ENCODE results near the gene PORCN.
A peak's percentile ranks its signal among the peaks of the same experiment; 100 is the strongest.

The PORCN gene

DNA sequence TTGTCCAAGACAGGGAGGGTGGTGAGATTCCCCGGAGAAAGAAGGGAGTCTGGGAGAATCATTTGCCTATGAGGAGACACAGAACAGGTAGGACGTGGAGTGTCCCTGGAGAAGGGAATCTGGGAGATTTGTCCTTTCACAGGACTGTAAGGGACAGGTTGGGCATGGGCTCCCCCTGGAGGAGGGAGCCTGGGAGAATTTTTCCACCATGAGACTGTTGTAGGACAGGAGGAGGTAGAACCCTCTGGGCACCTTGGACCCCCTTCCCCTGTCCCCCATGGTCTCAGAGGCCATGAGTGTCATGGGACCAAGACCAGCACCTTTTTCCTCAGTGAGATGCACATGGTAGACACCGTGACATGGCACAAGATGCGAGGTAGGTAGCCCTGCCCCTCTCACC, 2.8 kb downstream of the PORCN start:
- no peaks in the 10 kb centered on the region for H3K27me3 ChIP-seq (ENCODE audit: insufficient read depth, poor library complexity, severe bottlenecking)
- no peak for DNase-seq (ENCODE audit: low spot score)
- ATAC-seq (ENCODE audit: low read depth): no peak
- peaks cover 10% of the 10 kb centered on the region for H3K4me1 ChIP-seq (ENCODE audit: insufficient read depth, poor library complexity, severe bottlenecking)
- H3K27ac ChIP-seq (ENCODE audit: poor library complexity, severe bottlenecking): peak overlapping the region; percentile 58
- peaks cover 41% of the 10 kb centered on the region for H3K36me3 ChIP-seq (ENCODE audit: low read depth)
- H3K9me3 ChIP-seq (ENCODE audit: severe bottlenecking): no peaks in the 10 kb centered on the region
- TF ChIP-seq, protein P1, sequence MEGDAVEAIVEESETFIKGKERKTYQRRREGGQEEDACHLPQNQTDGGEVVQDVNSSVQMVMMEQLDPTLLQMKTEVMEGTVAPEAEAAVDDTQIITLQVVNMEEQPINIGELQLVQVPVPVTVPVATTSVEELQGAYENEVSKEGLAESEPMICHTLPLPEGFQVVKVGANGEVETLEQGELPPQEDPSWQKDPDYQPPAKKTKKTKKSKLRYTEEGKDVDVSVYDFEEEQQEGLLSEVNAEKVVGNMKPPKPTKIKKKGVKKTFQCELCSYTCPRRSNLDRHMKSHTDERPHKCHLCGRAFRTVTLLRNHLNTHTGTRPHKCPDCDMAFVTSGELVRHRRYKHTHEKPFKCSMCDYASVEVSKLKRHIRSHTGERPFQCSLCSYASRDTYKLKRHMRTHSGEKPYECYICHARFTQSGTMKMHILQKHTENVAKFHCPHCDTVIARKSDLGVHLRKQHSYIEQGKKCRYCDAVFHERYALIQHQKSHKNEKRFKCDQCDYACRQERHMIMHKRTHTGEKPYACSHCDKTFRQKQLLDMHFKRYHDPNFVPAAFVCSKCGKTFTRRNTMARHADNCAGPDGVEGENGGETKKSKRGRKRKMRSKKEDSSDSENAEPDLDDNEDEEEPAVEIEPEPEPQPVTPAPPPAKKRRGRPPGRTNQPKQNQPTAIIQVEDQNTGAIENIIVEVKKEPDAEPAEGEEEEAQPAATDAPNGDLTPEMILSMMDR (IDR thresholded peaks at IDR 0.05; ENCODE audit: poor library complexity, severe bottlenecking): peak; percentile 36
- no peak overlapping the region for H3K4me3 ChIP-seq (ENCODE audit: severe bottlenecking)

DNA sequence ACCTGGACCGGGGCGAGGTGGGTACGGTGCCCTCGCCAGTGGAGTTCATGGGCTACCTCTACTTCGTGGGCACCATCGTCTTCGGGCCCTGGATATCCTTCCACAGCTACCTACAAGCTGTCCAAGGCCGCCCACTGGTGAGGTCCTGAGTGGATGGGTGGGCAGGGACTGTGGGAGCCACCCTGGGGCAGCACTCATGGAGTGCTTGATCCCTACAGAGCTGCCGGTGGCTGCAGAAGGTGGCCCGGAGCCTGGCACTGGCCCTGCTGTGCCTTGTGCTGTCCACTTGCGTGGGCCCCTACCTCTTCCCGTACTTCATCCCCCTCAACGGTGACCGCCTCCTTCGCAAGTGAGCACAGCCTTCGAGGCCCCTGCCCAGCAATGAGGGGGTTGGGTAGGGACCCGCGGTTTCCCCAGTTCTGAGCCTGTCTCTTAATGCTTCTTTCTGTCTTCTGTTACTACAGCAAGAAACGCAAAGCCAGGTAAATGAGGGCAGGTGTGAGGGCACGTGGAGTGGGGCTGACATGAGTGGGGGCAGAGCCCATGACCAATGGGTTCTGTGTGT, 3.7 kb downstream of the PORCN start:
- no peak for ATAC-seq (ENCODE audit: low read depth)
- Histone ChIP-seq H3K27me3 (ENCODE audit: insufficient read depth, poor library complexity, severe bottlenecking) (no peaks in the 10 kb centered on the region), H3K36me3 (ENCODE audit: low read depth) (peaks cover 41% of the 10 kb centered on the region), H3K9me3 (ENCODE audit: severe bottlenecking) (no peaks in the 10 kb centered on the region), H3K4me3 (ENCODE audit: severe bottlenecking) (no peak overlapping the region), H3K4me1 (ENCODE audit: insufficient read depth, poor library complexity, severe bottlenecking) (peaks cover 10% of the 10 kb centered on the region), H3K27ac (ENCODE audit: poor library complexity, severe bottlenecking) (peak overlapping the region; percentile 28)
- no peak for DNase-seq (ENCODE audit: low spot score)
- TF ChIP-seq, protein P1 (IDR thresholded peaks at IDR 0.05; ENCODE audit: poor library complexity, severe bottlenecking): no peak

DNA sequence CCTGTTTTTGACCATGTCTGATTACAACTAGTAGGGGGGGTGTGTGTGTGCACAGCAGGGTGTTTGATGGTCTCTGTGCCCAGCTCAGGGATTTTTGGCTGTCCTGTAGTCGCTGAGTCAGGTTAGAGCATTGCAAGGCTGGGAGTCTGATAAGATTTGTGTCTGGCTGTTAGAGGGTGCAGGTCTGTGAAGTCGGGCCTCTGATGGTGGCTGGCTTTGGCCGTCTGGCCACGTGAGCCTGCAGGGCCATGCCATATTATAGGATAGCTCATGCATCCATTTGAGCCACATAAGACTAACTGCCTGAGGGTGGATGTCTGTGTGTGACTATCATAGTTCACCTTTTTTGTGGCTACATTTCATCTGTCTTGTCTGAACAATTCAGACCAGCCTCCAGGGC, 4.9 kb downstream of the PORCN start:
- no peak overlapping the region for H3K4me3 ChIP-seq (ENCODE audit: severe bottlenecking)
- ATAC-seq (ENCODE audit: low read depth): no peak
- TF ChIP-seq, protein P1 (IDR thresholded peaks at IDR 0.05; ENCODE audit: poor library complexity, severe bottlenecking): no peak
- peaks cover 10% of the 10 kb centered on the region for H3K4me1 ChIP-seq (ENCODE audit: insufficient read depth, poor library complexity, severe bottlenecking)
- no peaks in the 10 kb centered on the region for H3K9me3 ChIP-seq (ENCODE audit: severe bottlenecking)
- DNase-seq (ENCODE audit: low spot score): no peak
- no peaks in the 10 kb centered on the region for H3K27me3 ChIP-seq (ENCODE audit: insufficient read depth, poor library complexity, severe bottlenecking)
- peaks cover 41% of the 10 kb centered on the region for H3K36me3 ChIP-seq (ENCODE audit: low read depth)
- peak overlapping the region; percentile 28 for H3K27ac ChIP-seq (ENCODE audit: poor library complexity, severe bottlenecking)

DNA sequence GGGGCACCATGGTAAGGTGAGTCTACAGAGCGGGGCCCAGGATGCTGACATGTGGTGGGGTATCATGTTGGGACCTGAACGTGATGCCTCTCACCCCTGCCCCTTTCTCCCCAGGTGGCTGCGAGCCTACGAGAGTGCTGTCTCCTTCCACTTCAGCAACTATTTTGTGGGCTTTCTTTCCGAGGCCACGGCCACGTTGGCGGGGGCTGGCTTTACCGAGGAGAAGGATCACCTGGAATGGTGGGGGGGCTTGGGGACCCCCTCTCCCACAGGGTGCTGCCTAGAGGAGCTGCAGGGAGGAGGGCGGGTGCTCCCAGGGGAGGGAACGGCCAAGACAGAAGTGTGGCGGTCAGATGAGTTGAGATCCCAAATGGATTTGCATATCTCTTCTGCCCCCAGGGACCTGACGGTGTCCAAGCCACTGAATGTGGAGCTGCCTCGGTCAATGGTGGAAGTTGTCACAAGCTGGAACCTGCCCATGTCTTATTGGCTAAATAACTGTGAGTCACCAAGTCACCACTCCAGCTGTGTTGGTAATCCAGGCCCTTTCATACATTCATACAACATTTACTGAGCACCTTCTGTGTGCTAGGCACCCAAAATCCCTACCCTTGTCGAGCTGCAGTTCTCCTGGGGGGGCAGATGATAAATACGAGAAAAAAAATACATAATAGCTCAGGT, 5.5 kb downstream of the PORCN start:
- ATAC-seq (ENCODE audit: low read depth) (no peak), DNase-seq (ENCODE audit: low spot score) (no peak)
- TF ChIP-seq, protein P1 (IDR thresholded peaks at IDR 0.05; ENCODE audit: poor library complexity, severe bottlenecking): no peak

DNA sequence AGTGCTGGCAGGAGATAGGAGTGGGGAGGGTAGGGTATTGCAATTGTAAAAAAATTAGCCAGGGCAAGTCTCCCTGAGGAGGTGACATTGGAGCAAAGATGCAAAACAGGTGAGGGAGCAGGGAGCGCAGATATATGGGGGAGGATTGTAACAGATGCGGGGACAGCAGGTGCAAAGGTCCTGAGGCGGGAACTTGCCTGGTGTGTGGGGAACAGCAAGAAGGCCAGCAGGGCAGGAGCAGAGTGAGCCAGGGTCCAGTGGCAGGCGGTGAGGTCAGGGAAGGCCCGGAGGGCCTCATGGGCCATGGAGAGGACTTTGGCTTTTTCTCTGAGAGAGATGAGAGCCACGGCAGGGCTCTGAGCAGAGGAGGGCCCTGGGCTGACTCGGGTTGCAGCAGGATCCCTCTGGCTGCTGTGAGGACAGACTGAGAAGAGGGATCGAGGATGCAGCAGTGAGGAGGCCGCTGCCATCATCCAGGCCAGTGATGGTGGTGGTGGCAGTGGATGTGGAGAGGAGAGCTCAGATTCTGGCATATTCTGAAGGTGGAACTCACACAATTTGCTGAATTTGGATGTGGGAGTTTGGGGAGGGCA, 6.2 kb downstream of the PORCN start:
- Histone ChIP-seq H3K27ac (ENCODE audit: poor library complexity, severe bottlenecking) (peak overlapping the region; percentile 28), H3K27me3 (ENCODE audit: insufficient read depth, poor library complexity, severe bottlenecking) (no peaks in the 10 kb centered on the region), H3K4me3 (ENCODE audit: severe bottlenecking) (no peak overlapping the region), H3K9me3 (ENCODE audit: severe bottlenecking) (no peaks in the 10 kb centered on the region), H3K36me3 (ENCODE audit: low read depth) (peaks cover 41% of the 10 kb centered on the region), H3K4me1 (ENCODE audit: insufficient read depth, poor library complexity, severe bottlenecking) (peaks cover 10% of the 10 kb centered on the region)
- DNase-seq (ENCODE audit: low spot score) (no peak), ATAC-seq (ENCODE audit: low read depth) (no peak)
- TF ChIP-seq, protein P1 (IDR thresholded peaks at IDR 0.05; ENCODE audit: poor library complexity, severe bottlenecking): no peak

More for the DNA sequence above, 5.5 kb downstream of the PORCN start:
- peak overlapping the region; percentile 28 for H3K27ac ChIP-seq (ENCODE audit: poor library complexity, severe bottlenecking)
- H3K36me3 ChIP-seq (ENCODE audit: low read depth): peaks cover 41% of the 10 kb centered on the region
- no peaks in the 10 kb centered on the region for H3K27me3 ChIP-seq (ENCODE audit: insufficient read depth, poor library complexity, severe bottlenecking)
- H3K4me3 ChIP-seq (ENCODE audit: severe bottlenecking): no peak overlapping the region
- H3K9me3 ChIP-seq (ENCODE audit: severe bottlenecking): no peaks in the 10 kb centered on the region
- H3K4me1 ChIP-seq (ENCODE audit: insufficient read depth, poor library complexity, severe bottlenecking): peaks cover 10% of the 10 kb centered on the region
